SK-N-SH treated with all-trans-retinoic acid at 6 μM for 48 hours (cell line): ENCODE data around the gene FANCC.
A peak's percentile ranks its signal among the peaks of the same experiment; 100 is the strongest.

Source experiments
- ATAC-seq: fragments of 200-7000 bp; cut with Tn5 transposase; 3 replicates; pipeline ENCODE4 v1.9.1; 2020; ENCODE audit warnings: mild to moderate bottlenecking, moderate library complexity
- ARNTL ChIP-seq: fragments of 450-650 bp; formaldehyde crosslinking; IDR thresholded peaks from 2 replicates; pipeline ENCODE4 v1.5.0; 2020; ENCODE audit warnings: low read depth, mild to moderate bottlenecking, moderate library complexity, borderline replicate concordance
- BACH2 ChIP-seq: fragments of 250-450 bp; sonication (Bioruptor Pico); IDR thresholded peaks from 2 replicates; pipeline ENCODE4 v1.9.0; 2021; ENCODE audit warnings: mild to moderate bottlenecking, borderline replicate concordance
- CREB5 ChIP-seq: fragments of 250-450 bp; sonication (Bioruptor Pico); IDR thresholded peaks from 2 replicates; pipeline ENCODE4 v1.5.1; 2020; ENCODE audit warnings: low read depth, mild to moderate bottlenecking, moderate library complexity
- CSDC2 ChIP-seq: fragments of 250-450 bp; sonication (Bioruptor Pico); IDR thresholded peaks from 2 replicates; pipeline ENCODE4 v1.5.0; 2020; ENCODE audit warnings: mild to moderate bottlenecking, moderate library complexity
- GLIS3 ChIP-seq: fragments of 250-450 bp; sonication (Bioruptor Pico); IDR thresholded peaks from 2 replicates; pipeline ENCODE4 v1.5.0; 2020; ENCODE audit warnings: mild to moderate bottlenecking, moderate library complexity
- ISL1 ChIP-seq: fragments of 250-450 bp; sonication (Bioruptor Pico); IDR thresholded peaks from 2 replicates; pipeline ENCODE4 v2.1.2; 2022; ENCODE audit warnings: mild to moderate bottlenecking, moderate library complexity
- PPARA ChIP-seq: fragments of 250-450 bp; sonication (Bioruptor Pico); IDR thresholded peaks from 2 replicates; pipeline ENCODE4 v1.5.0; 2020; ENCODE audit warnings: mild to moderate bottlenecking, borderline replicate concordance
- RARB ChIP-seq: fragments of 250-450 bp; sonication (Bioruptor Pico); IDR thresholded peaks from 2 replicates; pipeline ENCODE4 v1.8.0; 2021; ENCODE audit warnings: mild to moderate bottlenecking, moderate library complexity
- TCF4 ChIP-seq: fragments of 250-450 bp; sonication (Bioruptor Pico); IDR thresholded peaks from 2 replicates; pipeline ENCODE4 v1.8.0; 2021; ENCODE audit warnings: mild to moderate bottlenecking, moderate library complexity, borderline replicate concordance
- ZC3H10 ChIP-seq: fragments of 250-450 bp; sonication (Bioruptor Pico); IDR thresholded peaks from 2 replicates; pipeline ENCODE4 v1.5.1; 2021; ENCODE audit warnings: mild to moderate bottlenecking, moderate library complexity
- ZFP3 ChIP-seq: fragments of 250-450 bp; sonication (Bioruptor Pico); IDR thresholded peaks from 2 replicates; pipeline ENCODE4 v1.5.0; 2020; ENCODE audit warnings: mild to moderate bottlenecking, moderate library complexity
- ZFP30 ChIP-seq: fragments of 450-650 bp; formaldehyde crosslinking; IDR thresholded peaks from 2 replicates; pipeline ENCODE4 v1.5.0; 2022; ENCODE audit warnings: mild to moderate bottlenecking, moderate library complexity
- ZNF565 ChIP-seq: fragments of 450-650 bp; formaldehyde crosslinking; conservative IDR thresholded peaks from 2 replicates; pipeline ENCODE4 v1.5.0; 2020; ENCODE audit warnings: low read depth, mild to moderate bottlenecking, moderate library complexity
- ZNF70 ChIP-seq: fragments of 450-650 bp; formaldehyde crosslinking; IDR thresholded peaks from 2 replicates; pipeline ENCODE4 v1.5.0; 2020; ENCODE audit warnings: mild to moderate bottlenecking, moderate library complexity
- ZNF8 ChIP-seq: fragments of 450-650 bp; formaldehyde crosslinking; IDR thresholded peaks from 2 replicates; pipeline ENCODE4 v1.5.0; 2020; ENCODE audit warnings: mild to moderate bottlenecking, moderate library complexity
- TF ChIP-seq, protein P1 (sequence below): fragments of 250-450 bp; sonication (Bioruptor Pico); IDR thresholded peaks from 2 replicates; pipeline ENCODE4 v1.5.0; 2020; ENCODE audit warnings: mild to moderate bottlenecking, moderate library complexity
- TF ChIP-seq, protein P2 (sequence below): fragments of 250-450 bp; sonication (Bioruptor Pico); IDR thresholded peaks from 2 replicates; pipeline ENCODE4 v1.5.1; 2021; ENCODE audit warnings: mild to moderate bottlenecking, moderate library complexity
- TF ChIP-seq, protein P3 (sequence below): fragments of 250-450 bp; sonication (Bioruptor Pico); IDR thresholded peaks from 2 replicates; pipeline ENCODE4 v1.8.0; 2020; ENCODE audit warnings: mild to moderate bottlenecking, moderate library complexity, borderline replicate concordance
- TF ChIP-seq, protein P4 (sequence below): fragments of 250-450 bp; sonication (Bioruptor Pico); IDR thresholded peaks from 2 replicates; pipeline ENCODE4 v1.8.0; 2021; ENCODE audit warnings: low read depth, mild to moderate bottlenecking, moderate library complexity, borderline replicate concordance

The FANCC gene

GRCh38 chr9:95363051-95363841, 45.7 kb upstream of the FANCC start (continued):
- TF ChIP-seq, protein P1, sequence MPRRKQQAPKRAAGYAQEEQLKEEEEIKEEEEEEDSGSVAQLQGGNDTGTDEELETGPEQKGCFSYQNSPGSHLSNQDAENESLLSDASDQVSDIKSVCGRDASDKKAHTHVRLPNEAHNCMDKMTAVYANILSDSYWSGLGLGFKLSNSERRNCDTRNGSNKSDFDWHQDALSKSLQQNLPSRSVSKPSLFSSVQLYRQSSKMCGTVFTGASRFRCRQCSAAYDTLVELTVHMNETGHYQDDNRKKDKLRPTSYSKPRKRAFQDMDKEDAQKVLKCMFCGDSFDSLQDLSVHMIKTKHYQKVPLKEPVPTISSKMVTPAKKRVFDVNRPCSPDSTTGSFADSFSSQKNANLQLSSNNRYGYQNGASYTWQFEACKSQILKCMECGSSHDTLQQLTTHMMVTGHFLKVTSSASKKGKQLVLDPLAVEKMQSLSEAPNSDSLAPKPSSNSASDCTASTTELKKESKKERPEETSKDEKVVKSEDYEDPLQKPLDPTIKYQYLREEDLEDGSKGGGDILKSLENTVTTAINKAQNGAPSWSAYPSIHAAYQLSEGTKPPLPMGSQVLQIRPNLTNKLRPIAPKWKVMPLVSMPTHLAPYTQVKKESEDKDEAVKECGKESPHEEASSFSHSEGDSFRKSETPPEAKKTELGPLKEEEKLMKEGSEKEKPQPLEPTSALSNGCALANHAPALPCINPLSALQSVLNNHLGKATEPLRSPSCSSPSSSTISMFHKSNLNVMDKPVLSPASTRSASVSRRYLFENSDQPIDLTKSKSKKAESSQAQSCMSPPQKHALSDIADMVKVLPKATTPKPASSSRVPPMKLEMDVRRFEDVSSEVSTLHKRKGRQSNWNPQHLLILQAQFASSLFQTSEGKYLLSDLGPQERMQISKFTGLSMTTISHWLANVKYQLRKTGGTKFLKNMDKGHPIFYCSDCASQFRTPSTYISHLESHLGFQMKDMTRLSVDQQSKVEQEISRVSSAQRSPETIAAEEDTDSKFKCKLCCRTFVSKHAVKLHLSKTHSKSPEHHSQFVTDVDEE = peak; percentile 79
- TF ChIP-seq RARB = no peak
- peak; percentile 80; the same call in 1 of the 2 replicates for TF ChIP-seq TCF4 (CRISPR knock-in tag)
- TF ChIP-seq ZC3H10 = no peak
- peak; percentile 98 for TF ChIP-seq ISL1 (CRISPR knock-in tag)
- TF ChIP-seq, protein P2, sequence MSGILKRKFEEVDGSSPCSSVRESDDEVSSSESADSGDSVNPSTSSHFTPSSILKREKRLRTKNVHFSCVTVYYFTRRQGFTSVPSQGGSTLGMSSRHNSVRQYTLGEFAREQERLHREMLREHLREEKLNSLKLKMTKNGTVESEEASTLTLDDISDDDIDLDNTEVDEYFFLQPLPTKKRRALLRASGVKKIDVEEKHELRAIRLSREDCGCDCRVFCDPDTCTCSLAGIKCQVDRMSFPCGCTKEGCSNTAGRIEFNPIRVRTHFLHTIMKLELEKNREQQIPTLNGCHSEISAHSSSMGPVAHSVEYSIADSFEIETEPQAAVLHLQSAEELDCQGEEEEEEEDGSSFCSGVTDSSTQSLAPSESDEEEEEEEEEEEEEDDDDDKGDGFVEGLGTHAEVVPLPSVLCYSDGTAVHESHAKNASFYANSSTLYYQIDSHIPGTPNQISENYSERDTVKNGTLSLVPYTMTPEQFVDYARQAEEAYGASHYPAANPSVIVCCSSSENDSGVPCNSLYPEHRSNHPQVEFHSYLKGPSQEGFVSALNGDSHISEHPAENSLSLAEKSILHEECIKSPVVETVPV = no peak
- no peak for TF ChIP-seq CSDC2 (CRISPR knock-in tag)
- no peak for TF ChIP-seq ZNF70 (CRISPR knock-in tag)
- TF ChIP-seq BACH2 (CRISPR knock-in tag) = no peak
- no peak for TF ChIP-seq ZFP30
- TF ChIP-seq CREB5 = peak; percentile 76; the same call in 1 of the 2 replicates
- no peak for TF ChIP-seq PPARA
- TF ChIP-seq ZNF8 (CRISPR knock-in tag) = no peak
- TF ChIP-seq, all 23 proteins: peak for 5

DNA sequence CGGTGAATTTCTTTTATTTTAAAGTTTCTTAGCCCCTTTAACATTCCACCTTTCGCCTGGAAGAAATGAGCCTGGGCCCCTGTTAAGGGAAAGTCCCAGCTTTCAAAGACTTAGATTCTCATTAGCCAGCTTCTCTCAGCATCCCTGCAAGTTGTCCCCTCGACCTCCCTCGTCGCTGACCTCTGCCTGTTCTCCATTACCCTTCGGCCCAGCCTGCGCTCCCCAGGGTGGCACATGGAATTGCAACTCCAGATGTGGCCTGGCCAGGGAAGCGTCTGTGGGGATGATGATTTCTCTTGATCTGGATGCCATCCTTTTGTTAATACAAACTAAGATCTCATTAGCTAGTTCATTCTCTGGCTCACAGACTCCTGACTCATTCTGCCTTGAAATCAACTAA, 43.4 kb upstream of the FANCC start:
- ATAC-seq = peak; percentile 13; the same call in 1 of the 3 replicates
- no peak for TF ChIP-seq ZC3H10
- TF ChIP-seq RARB = no peak
- no peak for TF ChIP-seq GLIS3
- TF ChIP-seq, protein P3, sequence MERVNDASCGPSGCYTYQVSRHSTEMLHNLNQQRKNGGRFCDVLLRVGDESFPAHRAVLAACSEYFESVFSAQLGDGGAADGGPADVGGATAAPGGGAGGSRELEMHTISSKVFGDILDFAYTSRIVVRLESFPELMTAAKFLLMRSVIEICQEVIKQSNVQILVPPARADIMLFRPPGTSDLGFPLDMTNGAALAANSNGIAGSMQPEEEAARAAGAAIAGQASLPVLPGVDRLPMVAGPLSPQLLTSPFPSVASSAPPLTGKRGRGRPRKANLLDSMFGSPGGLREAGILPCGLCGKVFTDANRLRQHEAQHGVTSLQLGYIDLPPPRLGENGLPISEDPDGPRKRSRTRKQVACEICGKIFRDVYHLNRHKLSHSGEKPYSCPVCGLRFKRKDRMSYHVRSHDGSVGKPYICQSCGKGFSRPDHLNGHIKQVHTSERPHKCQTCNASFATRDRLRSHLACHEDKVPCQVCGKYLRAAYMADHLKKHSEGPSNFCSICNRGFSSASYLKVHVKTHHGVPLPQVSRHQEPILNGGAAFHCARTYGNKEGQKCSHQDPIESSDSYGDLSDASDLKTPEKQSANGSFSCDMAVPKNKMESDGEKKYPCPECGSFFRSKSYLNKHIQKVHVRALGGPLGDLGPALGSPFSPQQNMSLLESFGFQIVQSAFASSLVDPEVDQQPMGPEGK (CRISPR knock-in tag) = no peak
- no peak for TF ChIP-seq CSDC2 (CRISPR knock-in tag)
- TF ChIP-seq ZFP30 = no peak
- no peak for TF ChIP-seq ISL1 (CRISPR knock-in tag)
- TF ChIP-seq ZNF70 (CRISPR knock-in tag) = no peak
- TF ChIP-seq ZFP3 (CRISPR knock-in tag) = no peak
- TF ChIP-seq BACH2 (CRISPR knock-in tag) = no peak
- TF ChIP-seq TCF4 (CRISPR knock-in tag) = no peak
- TF ChIP-seq ARNTL = no peak
- no peak for TF ChIP-seq PPARA
- TF ChIP-seq ZNF8 (CRISPR knock-in tag) = no peak
- TF ChIP-seq ZNF565 (CRISPR knock-in tag) = no peak
- TF ChIP-seq, protein P4, sequence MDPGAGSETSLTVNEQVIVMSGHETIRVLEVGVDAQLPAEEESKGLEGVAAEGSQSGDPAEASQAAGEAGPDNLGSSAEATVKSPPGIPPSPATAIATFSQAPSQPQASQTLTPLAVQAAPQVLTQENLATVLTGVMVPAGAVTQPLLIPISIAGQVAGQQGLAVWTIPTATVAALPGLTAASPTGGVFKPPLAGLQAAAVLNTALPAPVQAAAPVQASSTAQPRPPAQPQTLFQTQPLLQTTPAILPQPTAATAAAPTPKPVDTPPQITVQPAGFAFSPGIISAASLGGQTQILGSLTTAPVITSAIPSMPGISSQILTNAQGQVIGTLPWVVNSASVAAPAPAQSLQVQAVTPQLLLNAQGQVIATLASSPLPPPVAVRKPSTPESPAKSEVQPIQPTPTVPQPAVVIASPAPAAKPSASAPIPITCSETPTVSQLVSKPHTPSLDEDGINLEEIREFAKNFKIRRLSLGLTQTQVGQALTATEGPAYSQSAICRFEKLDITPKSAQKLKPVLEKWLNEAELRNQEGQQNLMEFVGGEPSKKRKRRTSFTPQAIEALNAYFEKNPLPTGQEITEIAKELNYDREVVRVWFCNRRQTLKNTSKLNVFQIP = no peak
- TF ChIP-seq, protein P1 = no peak
- TF ChIP-seq CREB5 = no peak
- TF ChIP-seq, protein P2 = no peak
